HEK293 (cell line): Measurements from ENCODE around the gene HPSE.

Source experiments
- BCL11B ChIP-seq: fragments of 450-650 bp; formaldehyde crosslinking; IDR thresholded peaks from 2 replicates; pipeline ENCODE4 v1.5.1; 2016; ENCODE audit warnings: low read depth, missing biosample characterization, missing genetic modification characterization
- KLF8 ChIP-seq: fragments of 450-650 bp; formaldehyde crosslinking; IDR thresholded peaks from 2 replicates; pipeline ENCODE4 v1.5.1; 2016; ENCODE audit warnings: missing biosample characterization, missing genetic modification characterization
- MYNN ChIP-seq: fragments of 450-650 bp; formaldehyde crosslinking; IDR thresholded peaks from 2 replicates; pipeline ENCODE4 v1.5.1; 2016; ENCODE audit warnings: missing biosample characterization, missing genetic modification characterization, borderline replicate concordance
- OSR2 ChIP-seq: fragments of 450-650 bp; formaldehyde crosslinking; IDR thresholded peaks from 2 replicates; pipeline ENCODE4 v1.5.1; 2016; ENCODE audit warnings: missing biosample characterization, missing genetic modification characterization
- SCRT1 ChIP-seq: fragments of 450-650 bp; formaldehyde crosslinking; IDR thresholded peaks from 2 replicates; pipeline ENCODE4 v1.5.1; 2016; ENCODE audit warnings: missing biosample characterization, missing genetic modification characterization, borderline replicate concordance
- ZFP37 ChIP-seq: fragments of 450-650 bp; formaldehyde crosslinking; IDR thresholded peaks from 2 replicates; pipeline ENCODE4 v1.5.1; 2016; ENCODE audit warnings: missing biosample characterization, missing genetic modification characterization
- ZFP69B ChIP-seq: fragments of 450-650 bp; formaldehyde crosslinking; IDR thresholded peaks from 2 replicates; pipeline ENCODE4 v1.5.1; 2016; ENCODE audit warnings: missing biosample characterization, missing genetic modification characterization
- ZNF114 ChIP-seq: fragments of 450-650 bp; formaldehyde crosslinking; IDR thresholded peaks from 2 replicates; pipeline ENCODE4 v1.5.0; 2017; ENCODE audit warnings: missing biosample characterization, missing genetic modification characterization
- ZNF133 ChIP-seq: fragments of 450-650 bp; formaldehyde crosslinking; IDR thresholded peaks from 2 replicates; pipeline ENCODE4 v1.5.1; 2016; ENCODE audit warnings: missing biosample characterization, missing genetic modification characterization
- ZNF138 ChIP-seq: fragments of 450-650 bp; formaldehyde crosslinking; IDR thresholded peaks from 2 replicates; pipeline ENCODE4 v1.5.1; 2016; ENCODE audit warnings: missing biosample characterization, missing genetic modification characterization, borderline replicate concordance
- ZNF146 ChIP-seq: fragments of 450-650 bp; formaldehyde crosslinking; IDR thresholded peaks from 2 replicates; pipeline ENCODE4 v1.5.1; 2016; ENCODE audit warnings: missing biosample characterization, missing genetic modification characterization
- ZNF184 ChIP-seq: fragments of 450-650 bp; IDR thresholded peaks from 2 replicates; pipeline ENCODE4 v1.5.1; 2018; ENCODE audit warnings: missing biosample characterization, mild to moderate bottlenecking, missing genetic modification characterization
- ZNF221 ChIP-seq: fragments of 450-650 bp; formaldehyde crosslinking; IDR thresholded peaks from 2 replicates; pipeline ENCODE4 v1.5.1; 2017; ENCODE audit warnings: missing biosample characterization, missing genetic modification characterization, borderline replicate concordance
- ZNF223 ChIP-seq: fragments of 450-650 bp; formaldehyde crosslinking; IDR thresholded peaks from 2 replicates; pipeline ENCODE4 v1.5.1; 2016; ENCODE audit warnings: missing biosample characterization, missing genetic modification characterization
- ZNF23 ChIP-seq: fragments of 450-650 bp; formaldehyde crosslinking; IDR thresholded peaks from 2 replicates; pipeline ENCODE4 v1.5.1; 2016; ENCODE audit warnings: missing biosample characterization, missing genetic modification characterization, borderline replicate concordance
- ZNF37A ChIP-seq: fragments of 450-650 bp; IDR thresholded peaks from 2 replicates; pipeline ENCODE4 v1.5.1; 2018; ENCODE audit warnings: missing biosample characterization, missing genetic modification characterization
- ZNF513 ChIP-seq: fragments of 450-650 bp; IDR thresholded peaks from 2 replicates; pipeline ENCODE4 v1.5.1; 2018; ENCODE audit warnings: missing biosample characterization, missing genetic modification characterization
- ZNF580 ChIP-seq: fragments of 450-650 bp; formaldehyde crosslinking; IDR thresholded peaks from 2 replicates; pipeline ENCODE4 v1.5.1; 2016; ENCODE audit warnings: missing biosample characterization, missing genetic modification characterization
- ZNF624 ChIP-seq: fragments of 450-650 bp; formaldehyde crosslinking; IDR thresholded peaks from 2 replicates; pipeline ENCODE4 v1.5.1; 2017; ENCODE audit warnings: missing biosample characterization, missing genetic modification characterization
- ZNF629 ChIP-seq: fragments of 450-650 bp; formaldehyde crosslinking; IDR thresholded peaks from 2 replicates; pipeline ENCODE4 v1.5.1; 2017; ENCODE audit warnings: missing biosample characterization, missing genetic modification characterization
- ZNF645 ChIP-seq: fragments of 450-650 bp; formaldehyde crosslinking; IDR thresholded peaks from 2 replicates; pipeline ENCODE4; 2016; ENCODE audit warnings: missing biosample characterization, missing genetic modification characterization
- ZNF658 ChIP-seq: fragments of 450-650 bp; formaldehyde crosslinking; IDR thresholded peaks from 2 replicates; pipeline ENCODE4; 2016; ENCODE audit warnings: missing biosample characterization, missing genetic modification characterization
- ZNF777 ChIP-seq: fragments of 450-650 bp; formaldehyde crosslinking; IDR thresholded peaks from 2 replicates; pipeline ENCODE4 v1.5.1; 2017; ENCODE audit warnings: missing biosample characterization, missing genetic modification characterization, borderline replicate concordance
- ZNF785 ChIP-seq: fragments of 450-650 bp; formaldehyde crosslinking; IDR thresholded peaks from 2 replicates; pipeline ENCODE4 v1.5.1; 2016; ENCODE audit warnings: missing biosample characterization, missing genetic modification characterization
- ZSCAN16 ChIP-seq: fragments of 450-650 bp; formaldehyde crosslinking; IDR thresholded peaks from 2 replicates; pipeline ENCODE4 v1.5.1; 2016; ENCODE audit warnings: missing biosample characterization, missing genetic modification characterization
- ZSCAN23 ChIP-seq: fragments of 450-650 bp; formaldehyde crosslinking; IDR thresholded peaks from 2 replicates; pipeline ENCODE4 v1.5.1; 2016; ENCODE audit warnings: missing biosample characterization, missing genetic modification characterization
- ZSCAN4 ChIP-seq: fragments of 450-650 bp; formaldehyde crosslinking; IDR thresholded peaks from 2 replicates; pipeline ENCODE4 v1.5.1; 2017; ENCODE audit warnings: missing biosample characterization, missing genetic modification characterization
- TF ChIP-seq, protein P1 (sequence below): fragments of 450-650 bp; formaldehyde crosslinking; IDR thresholded peaks from 2 replicates; pipeline ENCODE4 v1.5.1; 2017; ENCODE audit warnings: missing biosample characterization, missing genetic modification characterization
- TF ChIP-seq, protein P2 (sequence below): fragments of 450-650 bp; formaldehyde crosslinking; conservative IDR thresholded peaks from 2 replicates; pipeline ENCODE4 v1.5.1; 2016; ENCODE audit warnings: low read depth, missing biosample characterization, missing genetic modification characterization
- TF ChIP-seq, protein P3 (sequence below): fragments of 450-650 bp; formaldehyde crosslinking; IDR thresholded peaks from 2 replicates; pipeline ENCODE4 v1.5.1; 2016; ENCODE audit warnings: missing biosample characterization, missing genetic modification characterization

Gene HPSE

GRCh38 chr4:83255584-83255983 is 79.1 kb downstream of the HPSE start (continued):
- TF ChIP-seq, protein P1, sequence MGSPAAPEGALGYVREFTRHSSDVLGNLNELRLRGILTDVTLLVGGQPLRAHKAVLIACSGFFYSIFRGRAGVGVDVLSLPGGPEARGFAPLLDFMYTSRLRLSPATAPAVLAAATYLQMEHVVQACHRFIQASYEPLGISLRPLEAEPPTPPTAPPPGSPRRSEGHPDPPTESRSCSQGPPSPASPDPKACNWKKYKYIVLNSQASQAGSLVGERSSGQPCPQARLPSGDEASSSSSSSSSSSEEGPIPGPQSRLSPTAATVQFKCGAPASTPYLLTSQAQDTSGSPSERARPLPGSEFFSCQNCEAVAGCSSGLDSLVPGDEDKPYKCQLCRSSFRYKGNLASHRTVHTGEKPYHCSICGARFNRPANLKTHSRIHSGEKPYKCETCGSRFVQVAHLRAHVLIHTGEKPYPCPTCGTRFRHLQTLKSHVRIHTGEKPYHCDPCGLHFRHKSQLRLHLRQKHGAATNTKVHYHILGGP (tag by site-specific recombination): no peak
- TF ChIP-seq BCL11B (tag by site-specific recombination) (peak; percentile 41; the same call in 1 of the 2 replicates), ZNF223 (tag by site-specific recombination) (no peak), ZFP69B (tag by site-specific recombination) (no peak), ZNF23 (tag by site-specific recombination) (no peak), ZNF133 (tag by site-specific recombination) (no peak), ZSCAN16 (tag by site-specific recombination) (no peak), OSR2 (tag by site-specific recombination) (peak; percentile 80), ZSCAN23 (tag by site-specific recombination) (no peak), MYNN (tag by site-specific recombination) (peak; percentile 76; the same call in 1 of the 2 replicates), ZNF37A (tag by site-specific recombination) (no peak), ZFP37 (no peak), ZNF658 (tag by site-specific recombination) (no peak), ZNF146 (tag by site-specific recombination) (no peak), ZNF114 (tag by site-specific recombination) (no peak), ZNF645 (tag by site-specific recombination) (no peak), ZNF184 (tag by site-specific recombination) (no peak), ZNF221 (no peak), ZNF629 (peak; percentile 84), ZNF138 (tag by site-specific recombination) (no peak), ZNF624 (no peak), ZSCAN4 (no peak), ZNF580 (tag by site-specific recombination) (peak; percentile 47; the same call in 1 of the 2 replicates), ZNF777 (no peak), ZNF513 (no peak), KLF8 (tag by site-specific recombination) (0 out of 2 replicates have a peak, but pooled peaks have one; percentile 36), SCRT1 (no peak), ZNF785 (tag by site-specific recombination) (no peak)
- TF ChIP-seq, protein P2, sequence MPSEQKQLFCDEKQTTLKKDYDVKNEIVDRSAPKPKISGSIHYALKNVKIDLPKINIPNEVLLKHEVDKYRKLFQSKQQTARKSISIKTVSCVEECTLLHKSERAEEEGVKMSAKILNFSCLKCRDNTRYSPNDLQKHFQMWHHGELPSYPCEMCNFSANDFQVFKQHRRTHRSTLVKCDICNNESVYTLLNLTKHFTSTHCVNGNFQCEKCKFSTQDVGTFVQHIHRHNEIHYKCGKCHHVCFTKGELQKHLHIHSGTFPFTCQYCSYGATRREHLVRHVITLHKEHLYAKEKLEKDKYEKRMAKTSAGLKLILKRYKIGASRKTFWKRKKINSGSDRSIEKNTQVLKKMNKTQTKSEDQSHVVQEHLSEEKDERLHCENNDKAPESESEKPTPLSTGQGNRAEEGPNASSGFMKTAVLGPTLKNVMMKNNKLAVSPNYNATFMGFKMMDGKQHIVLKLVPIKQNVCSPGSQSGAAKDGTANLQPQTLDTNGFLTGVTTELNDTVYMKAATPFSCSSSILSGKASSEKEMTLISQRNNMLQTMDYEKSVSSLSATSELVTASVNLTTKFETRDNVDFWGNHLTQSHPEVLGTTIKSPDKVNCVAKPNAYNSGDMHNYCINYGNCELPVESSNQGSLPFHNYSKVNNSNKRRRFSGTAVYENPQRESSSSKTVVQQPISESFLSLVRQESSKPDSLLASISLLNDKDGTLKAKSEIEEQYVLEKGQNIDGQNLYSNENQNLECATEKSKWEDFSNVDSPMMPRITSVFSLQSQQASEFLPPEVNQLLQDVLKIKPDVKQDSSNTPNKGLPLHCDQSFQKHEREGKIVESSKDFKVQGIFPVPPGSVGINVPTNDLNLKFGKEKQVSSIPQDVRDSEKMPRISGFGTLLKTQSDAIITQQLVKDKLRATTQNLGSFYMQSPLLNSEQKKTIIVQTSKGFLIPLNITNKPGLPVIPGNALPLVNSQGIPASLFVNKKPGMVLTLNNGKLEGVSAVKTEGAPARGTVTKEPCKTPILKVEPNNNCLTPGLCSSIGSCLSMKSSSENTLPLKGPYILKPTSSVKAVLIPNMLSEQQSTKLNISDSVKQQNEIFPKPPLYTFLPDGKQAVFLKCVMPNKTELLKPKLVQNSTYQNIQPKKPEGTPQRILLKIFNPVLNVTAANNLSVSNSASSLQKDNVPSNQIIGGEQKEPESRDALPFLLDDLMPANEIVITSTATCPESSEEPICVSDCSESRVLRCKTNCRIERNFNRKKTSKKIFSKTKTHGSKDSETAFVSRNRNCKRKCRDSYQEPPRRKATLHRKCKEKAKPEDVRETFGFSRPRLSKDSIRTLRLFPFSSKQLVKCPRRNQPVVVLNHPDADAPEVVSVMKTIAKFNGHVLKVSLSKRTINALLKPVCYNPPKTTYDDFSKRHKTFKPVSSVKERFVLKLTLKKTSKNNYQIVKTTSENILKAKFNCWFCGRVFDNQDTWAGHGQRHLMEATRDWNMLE: no peak
- TF ChIP-seq, protein P3, sequence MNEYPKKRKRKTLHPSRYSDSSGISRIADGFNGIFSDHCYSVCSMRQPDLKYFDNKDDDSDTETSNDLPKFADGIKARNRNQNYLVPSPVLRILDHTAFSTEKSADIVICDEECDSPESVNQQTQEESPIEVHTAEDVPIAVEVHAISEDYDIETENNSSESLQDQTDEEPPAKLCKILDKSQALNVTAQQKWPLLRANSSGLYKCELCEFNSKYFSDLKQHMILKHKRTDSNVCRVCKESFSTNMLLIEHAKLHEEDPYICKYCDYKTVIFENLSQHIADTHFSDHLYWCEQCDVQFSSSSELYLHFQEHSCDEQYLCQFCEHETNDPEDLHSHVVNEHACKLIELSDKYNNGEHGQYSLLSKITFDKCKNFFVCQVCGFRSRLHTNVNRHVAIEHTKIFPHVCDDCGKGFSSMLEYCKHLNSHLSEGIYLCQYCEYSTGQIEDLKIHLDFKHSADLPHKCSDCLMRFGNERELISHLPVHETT (tag by site-specific recombination): 0 out of 2 replicates have a peak, but pooled peaks have one; percentile 22
